GM21423 (cell line): ENCODE data around the gene SLC1A7.
"Not testable (repeated sequence)": the region's sequence is repeated elsewhere in the genome, so short reads cannot be mapped to it uniquely, and the experiment has no call there.

Experiments
- ATAC-seq: cut with Tn5 transposase; IDR thresholded peaks from one replicate; pipeline ENCODE4 v1.9.1; 2021; ENCODE audit warnings: mild to moderate bottlenecking, moderate library complexity; ENCODE audit not compliant: unreplicated experiment

SLC1A7 gene

GRCh38 chr1:53142226-53142853 is at the start of gene SLC1A7:
Gene SLC1A7 (minus strand): TSS chr1:53142638. CDS start chr1:53142449, 189 bp downstream.
- no peak for ATAC-seq

DNA sequence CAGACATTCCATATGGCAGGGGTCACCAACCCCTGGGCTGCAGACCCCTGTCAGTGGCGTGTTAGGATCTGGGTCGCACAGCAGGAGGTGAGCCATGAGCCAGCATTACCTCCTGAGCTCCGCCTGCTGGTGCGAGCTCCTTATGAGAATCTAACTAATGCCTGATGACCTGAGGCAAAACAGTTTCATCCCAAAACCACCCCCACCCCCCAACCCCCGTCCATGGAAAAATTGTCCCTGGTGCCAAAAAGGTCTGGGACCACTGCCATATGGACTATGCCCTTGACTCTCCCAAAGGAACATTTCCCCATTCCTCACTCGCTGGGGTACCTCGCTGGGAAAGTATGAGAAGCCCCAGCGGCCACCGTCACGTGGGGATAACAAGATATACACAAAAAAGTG is 47.8 kb upstream of the SLC1A7 start:
- no peak for ATAC-seq

DNA sequence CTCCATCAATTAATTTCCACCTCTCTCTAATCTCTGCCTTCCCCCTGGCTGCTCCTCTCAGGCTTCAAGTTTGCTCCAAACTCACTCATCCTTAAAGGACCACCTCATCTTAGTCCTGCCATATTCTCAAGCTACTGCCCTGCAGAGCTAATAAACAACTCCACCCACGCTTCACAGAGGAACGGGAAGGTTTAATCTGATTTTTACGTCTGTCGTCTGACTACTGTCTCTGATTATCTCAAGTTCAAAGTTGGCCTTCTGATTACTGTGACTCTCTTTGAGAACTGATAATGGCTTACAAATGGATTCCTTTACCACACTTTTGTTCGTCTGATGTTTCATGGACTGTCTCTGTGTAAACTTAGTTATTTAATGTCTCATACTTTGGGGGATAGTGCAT is 46.6 kb upstream of the SLC1A7 start:
- no peak for ATAC-seq

GRCh38 chr1:53188099-53188498 is 45.7 kb upstream of the SLC1A7 start:
- ATAC-seq: no peak

- no peak for ATAC-seq
These were observed 45.0 kb upstream of the SLC1A7 start for GRCh38 chr1:53187401-53187800.

GRCh38 chr1:53186533-53186932 is 44.1 kb upstream of the SLC1A7 start:
- ATAC-seq: no peak

- not testable (repeated sequence) for ATAC-seq
These were observed 43.5 kb upstream of the SLC1A7 start for GRCh38 chr1:53185955-53186297.

DNA sequence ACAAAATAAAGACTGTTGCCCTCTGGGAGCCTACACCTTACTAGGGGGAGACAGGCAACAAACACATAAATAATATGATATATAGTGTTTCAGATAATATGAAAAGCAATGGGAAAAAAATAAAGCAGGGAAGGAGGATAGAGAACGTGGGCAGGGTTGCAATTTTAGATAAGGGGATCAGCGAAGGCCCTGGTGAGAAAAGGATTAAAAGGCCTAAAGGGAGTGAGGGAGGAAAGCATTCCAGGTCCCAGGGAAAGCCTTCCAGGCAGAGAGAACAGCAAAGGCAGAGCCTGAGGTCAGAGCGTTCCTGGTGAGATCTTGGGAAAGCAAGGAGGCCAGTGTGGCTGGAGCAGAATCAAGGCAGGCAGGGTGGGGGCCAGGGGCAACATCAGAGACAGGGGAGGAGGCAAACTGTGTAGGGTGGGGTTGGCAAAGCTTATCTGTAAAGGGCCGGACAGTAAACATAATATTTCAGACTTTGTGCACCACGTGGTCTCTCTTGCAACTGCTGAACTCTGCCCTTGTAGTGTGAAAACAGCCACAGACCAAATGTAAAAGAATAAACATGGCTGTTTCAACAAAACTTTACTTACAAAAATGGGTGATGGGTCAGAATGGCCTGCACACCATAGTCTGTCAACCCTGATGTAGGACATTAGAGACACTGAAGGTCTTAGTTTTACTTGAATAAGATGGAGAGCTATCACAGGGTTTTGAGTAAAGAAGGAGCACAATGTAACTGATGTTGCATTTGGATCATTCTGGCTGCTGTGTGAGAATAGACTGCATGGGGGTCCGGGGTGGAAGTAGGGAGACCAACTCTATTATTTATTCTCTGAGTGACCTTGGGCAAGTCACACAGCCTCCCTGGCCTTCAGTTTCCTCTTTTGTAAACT is 40.9 kb upstream of the SLC1A7 start:
- no peak for ATAC-seq

DNA sequence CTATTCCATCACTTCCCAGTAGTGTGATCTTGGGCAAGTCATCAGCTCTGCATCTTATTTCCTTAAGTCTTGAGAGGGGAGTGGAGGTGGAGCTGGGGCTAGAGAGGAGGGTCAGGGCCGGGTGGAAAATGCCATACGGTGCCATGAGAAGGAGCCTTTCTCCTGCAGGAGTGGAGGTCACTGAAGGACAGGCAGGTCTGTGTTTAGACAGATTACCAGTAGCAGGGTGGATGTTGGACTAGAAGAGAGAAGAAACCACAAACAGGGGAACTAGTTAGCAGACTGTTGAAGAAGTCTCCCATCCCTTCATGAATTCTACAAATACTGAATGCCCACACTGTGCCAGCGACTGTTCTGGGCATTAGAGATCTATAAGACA is 40.3 kb upstream of the SLC1A7 start:
- ATAC-seq: no peak

DNA sequence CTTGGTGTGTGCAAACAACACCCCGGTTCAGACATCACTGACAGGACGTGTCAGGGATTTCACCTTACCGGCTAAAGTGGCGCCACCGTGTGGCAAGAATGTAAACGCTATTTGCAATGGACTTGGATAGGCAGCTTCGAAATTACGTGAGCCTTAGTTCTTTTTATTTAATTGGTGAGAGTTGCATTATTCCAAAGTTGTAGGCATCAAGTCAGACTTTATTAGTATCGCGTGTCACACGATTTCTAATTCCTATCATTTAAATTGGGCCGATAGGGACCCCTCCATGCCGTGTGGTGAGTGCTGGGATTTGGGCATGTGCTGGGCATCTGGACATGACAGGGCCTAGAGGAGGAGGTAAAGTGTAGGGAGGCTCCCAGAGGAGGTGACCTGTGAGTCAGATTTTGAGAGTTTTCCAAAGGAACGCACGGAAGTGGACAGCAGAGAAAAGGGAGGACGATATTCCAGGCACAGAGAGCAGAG is 39.7 kb upstream of the SLC1A7 start:
- no peak for ATAC-seq

- ATAC-seq: no peak
These were observed 38.5 kb upstream of the SLC1A7 start for GRCh38 chr1:53180951-53181350.

DNA sequence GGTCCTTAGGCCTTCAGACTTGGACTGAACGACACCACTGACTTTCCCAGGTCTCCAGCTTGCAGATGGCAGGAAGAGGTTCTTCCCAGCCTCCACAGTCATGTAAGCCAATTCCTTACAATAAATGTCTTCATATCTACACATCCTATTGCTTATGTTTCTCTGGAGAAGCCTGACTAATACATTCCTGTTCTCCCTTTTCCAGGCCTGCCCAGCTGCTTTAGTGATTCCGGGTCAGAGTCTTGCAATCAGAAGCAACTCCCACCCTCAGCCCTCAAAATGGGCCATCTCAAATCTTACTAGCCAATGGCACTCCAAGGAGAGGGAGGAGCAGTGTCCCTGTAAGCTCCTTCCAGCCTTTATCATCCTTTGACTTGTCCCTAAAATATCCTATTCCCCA is 37.8 kb upstream of the SLC1A7 start:
- ATAC-seq: no peak

DNA sequence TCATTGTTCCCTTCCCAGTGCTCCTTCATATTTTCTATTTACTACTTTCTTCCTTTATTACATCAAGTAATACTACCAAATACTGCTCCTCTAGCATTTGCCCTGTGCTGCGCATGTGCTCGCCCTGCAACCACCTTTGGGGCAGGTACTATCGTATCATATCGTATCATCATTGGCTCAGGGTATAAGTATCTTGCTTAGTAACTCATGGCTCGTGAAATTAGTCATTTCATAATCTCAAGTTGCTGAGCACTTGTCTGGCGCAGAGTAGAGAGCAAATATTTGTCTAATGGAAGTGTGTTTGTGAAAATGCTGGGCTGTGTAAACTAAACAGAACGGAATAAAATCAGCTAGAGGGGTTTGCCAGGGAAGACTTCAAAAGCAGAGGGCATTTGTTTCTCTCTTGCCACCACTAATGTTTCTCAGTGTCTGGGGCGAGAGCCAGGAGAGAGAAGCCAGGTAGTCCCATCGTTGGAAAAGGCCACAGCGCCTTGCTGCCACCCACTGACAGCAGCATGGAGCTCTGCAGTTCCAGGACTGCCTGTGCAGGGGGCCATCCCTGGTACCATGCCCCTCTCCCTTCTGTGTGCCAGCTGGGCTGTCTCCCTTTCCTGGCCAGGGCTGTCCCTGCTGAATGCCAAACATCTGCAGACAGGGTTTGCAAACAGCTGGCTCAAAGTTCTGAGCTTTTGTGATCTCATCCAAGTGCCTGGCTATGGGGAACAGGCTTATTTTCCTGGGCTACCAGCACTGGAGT is 34.2 kb upstream of the SLC1A7 start:
- no peak for ATAC-seq

GRCh38 chr1:53174971-53175913 is 32.8 kb upstream of the SLC1A7 start:
- ATAC-seq: no peak

GRCh38 chr1:53172426-53173128 is 30.1 kb upstream of the SLC1A7 start:
- peak; percentile 67 for ATAC-seq

DNA sequence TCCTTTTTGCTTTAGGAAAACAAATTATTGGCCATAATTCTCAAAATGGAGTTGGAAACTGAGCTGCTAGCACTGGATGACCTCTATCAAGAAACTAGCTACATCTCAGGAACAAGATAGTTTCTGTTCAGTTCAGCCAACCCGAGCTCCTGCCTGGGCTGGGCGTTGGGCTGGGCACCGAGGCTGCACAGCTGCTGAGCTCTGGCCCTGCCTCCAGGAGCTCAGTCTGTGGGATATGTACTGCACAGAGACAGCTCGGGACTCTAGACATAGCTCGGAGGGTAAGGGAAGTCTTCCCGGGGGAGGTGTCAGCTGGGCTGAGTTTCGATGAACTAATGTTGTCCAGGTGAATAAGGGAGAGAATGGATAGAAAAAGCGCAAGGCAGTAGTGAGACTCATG is 24.5 kb upstream of the SLC1A7 start:
- ATAC-seq: no peak

- no peak for ATAC-seq
These were observed 23.9 kb upstream of the SLC1A7 start for GRCh38 chr1:53166366-53166765.

DNA sequence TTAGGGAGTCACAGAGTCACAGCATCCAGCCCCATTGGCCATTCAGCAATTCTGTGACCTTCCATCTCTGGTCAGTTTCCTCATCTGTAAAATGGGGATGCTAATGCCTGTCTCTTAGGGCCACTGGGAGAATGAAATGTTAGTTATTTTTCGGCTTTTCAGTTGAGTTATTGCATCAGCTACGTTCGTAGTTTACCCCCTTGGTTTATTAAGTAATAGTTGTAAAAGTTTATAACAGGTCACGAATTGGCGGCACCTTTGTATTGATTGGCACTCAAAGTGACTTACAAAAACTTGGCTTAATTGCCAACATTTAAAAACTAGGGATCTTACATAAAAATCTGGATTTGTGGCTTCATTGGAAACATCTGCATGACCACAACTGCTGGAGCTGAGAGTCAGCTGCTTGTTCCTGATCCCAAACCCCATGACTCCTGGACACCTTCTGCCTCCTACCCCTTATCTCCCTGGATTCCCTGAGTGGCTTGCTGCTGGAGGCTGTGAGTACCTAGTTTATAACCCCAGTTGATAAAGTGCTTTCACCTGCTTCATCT is 23.0 kb upstream of the SLC1A7 start:
- no peak for ATAC-seq

- ATAC-seq: no peak
These were observed 20.9 kb upstream of the SLC1A7 start for GRCh38 chr1:53163291-53163768.
